ENCODE measurements around the gene RESF1. TPM values are rescaled to one million over a fixed set of nuclear protein-coding genes. Genes with fewer than 3 reads are reported as not detected.

The RESF1 gene
- total and polyA plus RNA-seq, 10 of the 15 experiments (the other 5 are each of a cell fraction or from before 2014, with no cell fraction given), result 18.9 to 81.8 (median 39.7) TPM

GRCh38 chr12:31970199-31970598 lies 11.0 kb downstream of the RESF1 start:
- Histone ChIP-seq H3K4me2 (ENCODE audit: control insufficient read depth, insufficient read depth) (no peak overlapping the region), H2AFZ (ENCODE audit: control insufficient read depth, low read depth, low read length) (no peak overlapping the region), H3K79me2 (ENCODE audit: control insufficient read depth, insufficient read depth, low read length) (peaks cover 40% of the 10 kb centered on the region), H3K9ac (ENCODE audit: control insufficient read depth, insufficient read depth, low read length) (no peak overlapping the region), H3K36me3 (ENCODE audit: control insufficient read depth in 2 of 2, insufficient read depth in 2 of 2, low read length in 1 of 2) (peaks cover 15 to 36% of the 10 kb centered on the region in 2 experiments), H3K27me3 (replicated peaks in 1 of 2; ENCODE audit: control insufficient read depth in 2 of 2, insufficient read depth in 2 of 2, low read length in 1 of 2) (no peaks in the 10 kb centered on the region), H3K4me3 (no peak overlapping the region), H3K27ac (ENCODE audit: control insufficient read depth, insufficient read depth) (no peak overlapping the region), H3K4me1 (ENCODE audit: control insufficient read depth, insufficient read depth, low read length) (peaks cover 7% of the 10 kb centered on the region; the same call in 1 of the 2 replicates), H3K9me3 (replicated peaks; ENCODE audit: control insufficient read depth, insufficient read depth, low read length) (peaks cover 67% of the 10 kb centered on the region), H4K20me1 (ENCODE audit: control insufficient read depth, insufficient read depth) (no peaks in the 10 kb centered on the region)
- DNase-seq (ENCODE audit: low read depth, low spot score) (no peak), ATAC-seq (no peak), FAIRE-seq (no peak)
- TF ChIP-seq SMAD5 (IDR thresholded peaks at IDR 0.05; ENCODE audit: low read depth) (no peak), TCF7 (IDR thresholded peaks at IDR 0.05; ENCODE audit: borderline replicate concordance) (no peak), NKRF (conservative IDR thresholded peaks at IDR 0.05) (no peak), ZSCAN29 (IDR thresholded peaks at IDR 0.05) (no peak), STAT1 (conservative IDR thresholded peaks at IDR 0.05) (no peak), CBX5 (IDR thresholded peaks at IDR 0.05; ENCODE audit: low read depth) (no peak), RAD21 (IDR thresholded peaks at IDR 0.05; ENCODE audit: insufficient read depth, low read depth, low read length) (no peak), TAF1 (IDR thresholded peaks at IDR 0.05; ENCODE audit: borderline replicate concordance, low read depth, low read length) (no peak), JUNB (IDR thresholded peaks at IDR 0.05) (no peak), CHD2 (IDR thresholded peaks at IDR 0.05; ENCODE audit: borderline replicate concordance, low read depth, low read length) (no peak), ELK1 (IDR thresholded peaks at IDR 0.05; ENCODE audit: low read depth, low read length) (no peak), RFX5 (IDR thresholded peaks at IDR 0.05; ENCODE audit: low read depth, low read length) (no peak), SREBF2 (IDR thresholded peaks at IDR 0.05; ENCODE audit: low read length) (no peak), HCFC1 (IDR thresholded peaks at IDR 0.05; ENCODE audit: low read length) (no peak), IRF4 (IDR thresholded peaks at IDR 0.05; ENCODE audit: low read depth, low read length) (no peak)
- ChIA-PET POLR2A (no interaction called here), SMC1A (ENCODE audit: uncharacterized antibody, unreplicated experiment) (interaction anchor here (1.2 to 1.8 kb wide), 2 partner anchors 11 to 314 kb away, joined by 3 to 4 read pairs; no protein-coding TSS in a partner anchor), RAD21 (ENCODE audit: unreplicated experiment) (interaction anchor here (0.9 kb wide), 1 partner anchor 9 kb away, joined by 4 read pairs; no protein-coding TSS in a partner anchor), CTCF (no interaction called here)
- in situ Hi-C loops (cut with MboI), result no loop called here
- BruUV-seq (replicated peaks), result no TSS peak
- intact Hi-C loops (cut with micrococcal nuclease; ENCODE audit: unreplicated experiment), result no loop called here

Data from GM12878 (cell line).